Peyer's patch (tissue), 4 donors: ENCODE measurements around the gene SAP30. TPM values are rescaled to one million over a fixed set of nuclear protein-coding genes. Genes with fewer than 3 reads are reported as not detected.

Experiments used
- DNase-seq, 3 donors: peaks; one replicate each; pipeline ENCODE4 v3.0.0-alpha.2; 2017 to 2019
- H3K27ac ChIP-seq, 4 donors: fragments of 200-600 bp; sonication (generic); one replicate each; pipeline ENCODE4 v1.5.1; 2016 to 2019
- H3K27me3 ChIP-seq, 2 donors: fragments of 200-600 bp; sonication (generic); one replicate each; pipeline ENCODE4 v1.5.1; 2019
- H3K36me3 ChIP-seq, 3 donors: fragments of 200-600 bp; sonication (generic); one replicate each; pipeline ENCODE4 v1.5.1; 2016 to 2019
- H3K4me1 ChIP-seq, 4 donors: fragments of 200-600 bp; sonication (generic); one replicate each; pipeline ENCODE4 v1.5.1; 2016 to 2019
- H3K4me3 ChIP-seq, 4 donors: fragments of 200-600 bp; sonication (generic); 1 replicate in 3 of 4; 2 replicates in 1 of 4; pipeline ENCODE4 v1.5.1; 2016 to 2019; ENCODE audit warnings: mild to moderate bottlenecking in 1 of 4
- H3K9me3 ChIP-seq, 4 donors: fragments of 200-600 bp; sonication (generic); one replicate each; pipeline ENCODE4 v1.5.1; 2016 to 2019; ENCODE audit warnings: mild to moderate bottlenecking in 1 of 4
- CTCF ChIP-seq, 6 experiments: fragments of 450-650 bp in 4 of 6; fragments of 200-600 bp in 2 of 6; sonication (generic) in 1 of 6; IDR thresholded peaks; one replicate each; pipeline ENCODE4 v1.5.1; 2017 to 2019; ENCODE audit warnings: antibody characterized with exemption in 6 of 6, mild to moderate bottlenecking in 3 of 6, moderate library complexity in 1 of 6
- POLR2A ChIP-seq, 2 donors: fragments of 450-650 bp; IDR thresholded peaks; one replicate each; pipeline ENCODE4 v1.5.1; 2017; ENCODE audit warnings: antibody characterized with exemption in 2 of 2, mild to moderate bottlenecking in 2 of 2, moderate library complexity in 2 of 2
- total RNA-seq, 4 donors: library from RNA; depleted of rRNA; stranded (reverse); fragments of >200 nt; gene quantifications; one replicate each; pipeline ENCODE4 v1.1.0, GENCODE V29; 2016

SAP30 gene
- total RNA-seq, 4 donors from 2014 or later = 8.1 to 18.4 (median 16.0) TPM

- no peaks in the 10 kb centered on the region for H3K27me3 ChIP-seq
- no peak overlapping the region for H3K4me3 ChIP-seq
- H3K27ac ChIP-seq = no peak overlapping the region
- H3K4me1 ChIP-seq = no peaks in the 10 kb centered on the region
- no peaks in the 10 kb centered on the region for H3K9me3 ChIP-seq
- H3K36me3 ChIP-seq = no peaks in the 10 kb centered on the region
- TF ChIP-seq POLR2A (IDR thresholded peaks at IDR 0.05) (no peak), CTCF (IDR thresholded peaks at IDR 0.05) (no peak)
- DNase-seq = no peak
Observed at GRCh38 chr4:173381610-173382009, 10.9 kb downstream of the SAP30 start.

GRCh38 chr4:173382349-173382748, 11.6 kb downstream of the SAP30 start:
- H3K4me3 ChIP-seq = no peak overlapping the region
- H3K27ac ChIP-seq = no peak overlapping the region
- TF ChIP-seq POLR2A (IDR thresholded peaks at IDR 0.05) (no peak), CTCF (IDR thresholded peaks at IDR 0.05) (no peak)
- no peaks in the 10 kb centered on the region for H3K27me3 ChIP-seq
- DNase-seq = no peak
- H3K9me3 ChIP-seq = no peaks in the 10 kb centered on the region
- H3K4me1 ChIP-seq = no peaks in the 10 kb centered on the region
- no peaks in the 10 kb centered on the region for H3K36me3 ChIP-seq

GRCh38 chr4:173386751-173387150, 16.0 kb downstream of the SAP30 start:
- H3K9me3 ChIP-seq = no peaks in the 10 kb centered on the region
- H3K27me3 ChIP-seq = no peaks in the 10 kb centered on the region
- DNase-seq = no peak
- H3K4me3 ChIP-seq = no peak overlapping the region
- no peaks in the 10 kb centered on the region for H3K36me3 ChIP-seq
- no peaks in the 10 kb centered on the region for H3K4me1 ChIP-seq
- H3K27ac ChIP-seq = no peak overlapping the region
- TF ChIP-seq CTCF (IDR thresholded peaks at IDR 0.05) (no peak), POLR2A (IDR thresholded peaks at IDR 0.05) (no peak)

GRCh38 chr4:173391701-173392100, 20.9 kb downstream of the SAP30 start:
- Histone ChIP-seq H3K27me3 (no peaks in the 10 kb centered on the region), H3K4me3 (no peak overlapping the region), H3K4me1 (no peaks in the 10 kb centered on the region), H3K9me3 (no peaks in the 10 kb centered on the region), H3K27ac (no peak overlapping the region), H3K36me3 (peaks cover 0 to 8% (median 0%) of the 10 kb centered on the region in 3 donors)
- TF ChIP-seq CTCF (IDR thresholded peaks at IDR 0.05) = no peak
- TF ChIP-seq POLR2A (IDR thresholded peaks at IDR 0.05) = no peak
- no peak for DNase-seq

GRCh38 chr4:173397604-173398003, 26.9 kb downstream of the SAP30 start:
- H3K27me3 ChIP-seq = no peaks in the 10 kb centered on the region
- TF ChIP-seq POLR2A (IDR thresholded peaks at IDR 0.05) = no peak
- no peak for TF ChIP-seq CTCF (IDR thresholded peaks at IDR 0.05)
- H3K4me3 ChIP-seq = no peak overlapping the region
- no peak for DNase-seq
- H3K4me1 ChIP-seq = no peaks in the 10 kb centered on the region
- peaks cover 0 to 5% (median 0%) of the 10 kb centered on the region in 3 donors for H3K36me3 ChIP-seq
- no peak overlapping the region for H3K27ac ChIP-seq
- no peaks in the 10 kb centered on the region for H3K9me3 ChIP-seq

GRCh38 chr4:173398220-173398619, 27.5 kb downstream of the SAP30 start:
- Histone ChIP-seq H3K27me3 (no peaks in the 10 kb centered on the region), H3K27ac (no peak overlapping the region)

More at GRCh38 chr4:173398220-173398619, 27.5 kb downstream of the SAP30 start:
- TF ChIP-seq CTCF (IDR thresholded peaks at IDR 0.05) = no peak
- TF ChIP-seq POLR2A (IDR thresholded peaks at IDR 0.05) = no peak
- Histone ChIP-seq H3K4me3 (no peak overlapping the region), H3K36me3 (no peaks in the 10 kb centered on the region), H3K9me3 (no peaks in the 10 kb centered on the region), H3K4me1 (no peaks in the 10 kb centered on the region)
- DNase-seq = no peak
